ENCODE data around the gene PAK4. TPM values are rescaled to one million over a fixed set of nuclear protein-coding genes. Genes with fewer than 3 reads are reported as not detected.
"Not testable (repeated sequence)": the region's sequence is repeated elsewhere in the genome, so short reads cannot be mapped to it uniquely, and the experiment has no call there.

Gene PAK4
- total RNA-seq, 1 experiment from 2014 or later, result 90.1 TPM

- H3K9me2 ChIP-seq (ENCODE audit: insufficient read depth); POLR2A ChIA-PET; H3K36me3 ChIP-seq (ENCODE audit: control insufficient read depth in 1 of 2, insufficient read depth in 2 of 2, low read length in 2 of 2); H4K20me1 ChIP-seq (ENCODE audit: insufficient read depth); H3K4me1 ChIP-seq (ENCODE audit: control insufficient read depth in 1 of 2, insufficient read depth in 2 of 2, low read length in 2 of 2); H3K4me2 ChIP-seq (ENCODE audit: low read length); H2AFZ ChIP-seq (ENCODE audit: low read depth, low read length, poor library complexity, severe bottlenecking); H3K27ac ChIP-seq (ENCODE audit: low read depth, low read length); DNase-seq (ENCODE audit: low read depth, low spot score); RAD21 ChIA-PET (ENCODE audit: low non-redundant PET in 1 of 2, low total read pairs in 2 of 2, uncharacterized antibody in 2 of 2, unreplicated experiment in 2 of 2); H3K4me3 ChIP-seq (replicated peaks in 1 of 2; ENCODE audit: low read depth in 1 of 2, low read length in 2 of 2); H3K9ac ChIP-seq (ENCODE audit: low read length); H3K9me3 ChIP-seq (ENCODE audit: control insufficient read depth in 1 of 2, insufficient read depth in 1 of 2, low read depth in 1 of 2, low read length in 2 of 2); H3K27me3 ChIP-seq (ENCODE audit: insufficient read depth, low read length); H3K79me2 ChIP-seq (ENCODE audit: insufficient read depth, low read length); BruUV-seq (replicated peaks): not testable (repeated sequence)
- intact Hi-C loops (cut with micrococcal nuclease), result loop anchor here (10.0 kb wide), 1 partner anchor 316 kb away; the partner anchor contains the start of gene EID2B
- CTCF ChIA-PET, result interaction anchor here (0.7 kb wide), 1 partner anchor 195 kb away, joined by 3 read pairs; no protein-coding TSS in a partner anchor
- peak; percentile 57 for TF ChIP-seq RAD21 (IDR thresholded peaks at IDR 0.05; ENCODE audit: low read depth)
- peak; percentile 29; the same call in 1 of the 2 replicates for TF ChIP-seq CBX3 (IDR thresholded peaks at IDR 0.05; ENCODE audit: low read depth)
- TF ChIP-seq CTCF (IDR thresholded peaks at IDR 0.05 in 2 of 3, conservative IDR thresholded peaks at IDR 0.05 in 1 of 3; ENCODE audit: borderline replicate concordance in 1 of 3, insufficient read depth in 1 of 3, low read depth in 2 of 3, low read length in 2 of 3), result peak in 1 of 3 experiments; percentile 46; a peak in 2 of 6 replicates
- ATAC-seq, result 0 out of 2 replicates have a peak, but pooled peaks have one; percentile 34
Observed at GRCh38 chr19:39219108-39219507, 93.5 kb downstream of the PAK4 start.

- Histone ChIP-seq H3K4me2 (ENCODE audit: low read length) (no peak overlapping the region), H3K36me3 (ENCODE audit: control insufficient read depth in 1 of 2, insufficient read depth in 2 of 2, low read length in 2 of 2) (no peaks in the 10 kb centered on the region), H2AFZ (ENCODE audit: low read depth, low read length, poor library complexity, severe bottlenecking) (no peak overlapping the region), H3K27ac (ENCODE audit: low read depth, low read length) (no peak overlapping the region), H3K4me1 (ENCODE audit: control insufficient read depth in 1 of 2, insufficient read depth in 2 of 2, low read length in 2 of 2) (no peaks in the 10 kb centered on the region), H3K27me3 (ENCODE audit: insufficient read depth, low read length) (peaks cover 7% of the 10 kb centered on the region; the same call in 1 of the 2 replicates), H3K9me2 (ENCODE audit: insufficient read depth) (no peaks in the 10 kb centered on the region), H3K4me3 (replicated peaks in 1 of 2; ENCODE audit: low read depth in 1 of 2, low read length in 2 of 2) (no peak overlapping the region), H4K20me1 (ENCODE audit: insufficient read depth) (no peaks in the 10 kb centered on the region), H3K9ac (ENCODE audit: low read length) (no peak overlapping the region), H3K79me2 (ENCODE audit: insufficient read depth, low read length) (no peaks in the 10 kb centered on the region), H3K9me3 (ENCODE audit: control insufficient read depth in 1 of 2, insufficient read depth in 1 of 2, low read depth in 1 of 2, low read length in 2 of 2) (no peaks in the 10 kb centered on the region)
- DNase-seq (ENCODE audit: low read depth, low spot score) (no peak), ATAC-seq (0 out of 2 replicates have a peak, but pooled peaks have one; percentile 36)
- ChIA-PET CTCF (interaction anchor here (0.6 kb wide), 1 partner anchor 21 kb away, joined by 3 read pairs; no protein-coding TSS in a partner anchor), RAD21 (ENCODE audit: low non-redundant PET in 1 of 2, low total read pairs in 2 of 2, uncharacterized antibody in 2 of 2, unreplicated experiment in 2 of 2) (no interaction called here), POLR2A (no interaction called here)
- no TSS peak for BruUV-seq (replicated peaks)
- TF ChIP-seq SIN3A (IDR thresholded peaks at IDR 0.05; ENCODE audit: low read depth), result no peak
- TF ChIP-seq REST (IDR thresholded peaks at IDR 0.05; ENCODE audit: low read depth), result peak; percentile 83
- intact Hi-C loops (cut with micrococcal nuclease), result no loop called here
Observed at GRCh38 chr19:39223703-39224279, 98.2 kb downstream of the PAK4 start.
